GM19455 (cell line): ENCODE data around the gene TCAIM.
"Not testable (repeated sequence)": the region's sequence is repeated elsewhere in the genome, so short reads cannot be mapped to it uniquely, and the experiment has no call there.

Experiments used
- ATAC-seq: cut with Tn5 transposase; IDR thresholded peaks from one replicate; pipeline ENCODE4 v1.9.1; 2021; ENCODE audit not compliant: unreplicated experiment

The TCAIM gene

GRCh38 chr3:44414517-44415090, 76.0 kb downstream of the TCAIM start:
- ATAC-seq = no peak

GRCh38 chr3:44415421-44415820, 76.9 kb downstream of the TCAIM start:
- no peak for ATAC-seq

- no peak for ATAC-seq
These were observed 77.8 kb downstream of the TCAIM start for GRCh38 chr3:44416031-44417030.

GRCh38 chr3:44418118-44418517, 79.6 kb downstream of the TCAIM start:
- ATAC-seq = not testable (repeated sequence)

- no peak for ATAC-seq
These were observed 80.0 kb downstream of the TCAIM start for GRCh38 chr3:44418549-44418948.

- ATAC-seq = no peak
These were observed 80.8 kb downstream of the TCAIM start for GRCh38 chr3:44419116-44419922.

- ATAC-seq = no peak
These were observed 81.5 kb downstream of the TCAIM start for GRCh38 chr3:44419923-44420650.

- ATAC-seq = no peak
These were observed 82.1 kb downstream of the TCAIM start for GRCh38 chr3:44420676-44421075.

GRCh38 chr3:44421280-44421679, 82.7 kb downstream of the TCAIM start:
- ATAC-seq = no peak

GRCh38 chr3:44424758-44425157, 86.2 kb downstream of the TCAIM start:
- ATAC-seq = no peak

GRCh38 chr3:44427683-44428082, 89.1 kb downstream of the TCAIM start:
- ATAC-seq = no peak

GRCh38 chr3:44428910-44429309, 90.3 kb downstream of the TCAIM start:
- ATAC-seq = no peak

- no peak for ATAC-seq
These were observed 90.9 kb downstream of the TCAIM start for GRCh38 chr3:44429459-44429858.

GRCh38 chr3:44430466-44430865, 91.9 kb downstream of the TCAIM start:
- ATAC-seq = no peak

GRCh38 chr3:44434834-44435510, 96.4 kb downstream of the TCAIM start:
- no peak for ATAC-seq

- no peak for ATAC-seq
These were observed 97.6 kb downstream of the TCAIM start for GRCh38 chr3:44436181-44436580.

- ATAC-seq = no peak
These were observed 99.2 kb downstream of the TCAIM start for GRCh38 chr3:44437800-44438199.

GRCh38 chr3:44439499-44440295, 101.1 kb downstream of the TCAIM start:
- peak; percentile 94 for ATAC-seq

GRCh38 chr3:44442596-44443309, 104.2 kb downstream of the TCAIM start:
- no peak for ATAC-seq
